Hematopoietic multipotent progenitor cell treated with erythropoietin and hydrocortisone succinate and interleukin-3 and kit ligand, for 4 days (in vitro differentiated cells): ENCODE measurements around the gene CDC42EP4.

Experiments used
- DNase-seq: peaks from one replicate; pipeline ENCODE4 v3.0.0-alpha.2; 2015

The CDC42EP4 gene

DNA sequence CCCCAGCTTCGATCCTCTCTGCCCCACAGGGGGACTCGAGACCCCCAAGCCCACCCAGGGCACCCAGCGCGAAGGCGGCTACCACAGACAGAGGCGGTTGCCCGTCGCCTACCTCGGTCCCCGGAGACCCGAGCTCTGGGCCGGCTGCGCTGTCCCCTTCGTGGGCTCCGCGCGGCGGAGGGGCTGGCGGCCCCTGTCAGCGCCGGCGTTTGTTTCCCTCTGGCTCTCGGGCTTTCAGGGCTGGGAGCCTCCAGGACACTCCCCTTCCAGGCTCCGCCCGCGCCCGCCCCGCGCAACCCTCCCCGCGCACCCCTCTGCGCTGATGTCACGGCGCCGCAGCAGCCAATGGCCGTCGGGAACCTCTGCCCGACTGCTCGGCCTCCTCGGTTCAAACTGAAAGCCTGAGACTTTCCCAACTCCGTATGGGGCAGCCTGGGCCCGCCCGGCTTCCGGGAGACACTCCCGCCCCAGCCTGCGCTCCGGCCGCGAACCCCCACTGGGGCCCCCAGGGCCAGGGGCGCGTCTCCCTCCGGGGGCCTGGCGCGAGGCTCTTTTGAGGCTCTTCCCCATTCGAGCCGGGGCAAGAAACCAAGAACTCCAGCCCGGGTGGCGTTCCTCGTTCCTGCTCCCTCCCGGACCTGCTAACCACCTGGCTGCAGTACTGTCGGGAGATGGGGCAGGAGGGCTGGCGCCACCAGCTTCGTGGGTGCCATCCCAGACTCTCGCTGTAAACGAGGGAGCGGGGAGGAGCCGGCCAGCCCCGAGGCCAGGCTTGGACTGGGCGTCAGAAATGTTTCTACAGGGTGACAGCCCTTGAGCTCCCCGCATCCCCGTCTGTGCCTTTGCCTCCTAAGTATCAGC is at the start of gene CDC42EP4:
CDC42EP4 (minus strand) TSS at position 221 of the 861 bp plus-strand sequence. CDS start 25,501 bp downstream, outside the sequence.
- peak; percentile 96 for DNase-seq

- DNase-seq = no peak
These were observed 49.4 kb upstream of the CDC42EP4 start for GRCh38 chr17:73360961-73361761.

DNA sequence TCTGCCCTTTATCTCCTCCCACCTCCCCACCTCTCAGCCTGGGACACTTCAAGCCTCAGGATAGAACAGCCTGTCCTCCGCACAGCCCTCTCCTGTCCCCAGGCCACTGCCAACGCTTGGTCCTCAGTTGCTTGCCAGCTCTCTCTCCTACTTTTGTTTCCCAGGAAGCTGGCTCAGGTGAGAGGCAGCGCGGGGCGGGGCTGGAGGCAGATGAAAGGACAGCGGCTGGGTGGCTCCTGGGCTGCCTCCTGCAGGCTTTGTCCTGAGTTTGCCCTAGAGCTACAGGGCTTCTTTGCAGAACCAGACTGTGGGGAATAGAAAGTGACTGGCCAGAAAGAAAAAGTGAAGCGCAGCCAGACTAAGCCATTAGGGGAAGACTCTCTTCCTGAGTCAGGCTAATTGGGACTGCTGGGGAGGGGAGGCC is 48.2 kb upstream of the CDC42EP4 start:
- no peak for DNase-seq

GRCh38 chr17:73359352-73359751 is 47.6 kb upstream of the CDC42EP4 start:
- no peak for DNase-seq

DNA sequence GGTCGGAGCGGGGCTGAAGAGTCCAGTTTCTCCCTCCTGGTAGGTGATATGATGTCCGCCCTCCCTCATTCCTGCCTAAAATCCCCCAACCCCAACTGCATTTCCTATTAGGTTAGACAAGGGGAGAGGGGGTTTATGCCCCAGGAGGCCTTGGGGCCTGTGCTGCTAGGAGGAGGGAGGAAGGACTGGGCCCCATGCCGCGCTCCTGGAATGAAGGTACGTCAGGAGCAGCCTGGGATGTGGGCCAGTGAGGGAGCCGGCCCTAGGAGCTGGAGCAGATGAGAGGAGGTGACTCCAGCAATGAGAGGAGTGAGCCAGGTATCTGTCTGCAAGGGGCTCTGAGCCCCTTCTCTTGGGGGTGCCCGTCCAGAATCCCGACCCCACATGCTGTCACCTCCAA is 46.9 kb upstream of the CDC42EP4 start:
- no peak for DNase-seq

DNA sequence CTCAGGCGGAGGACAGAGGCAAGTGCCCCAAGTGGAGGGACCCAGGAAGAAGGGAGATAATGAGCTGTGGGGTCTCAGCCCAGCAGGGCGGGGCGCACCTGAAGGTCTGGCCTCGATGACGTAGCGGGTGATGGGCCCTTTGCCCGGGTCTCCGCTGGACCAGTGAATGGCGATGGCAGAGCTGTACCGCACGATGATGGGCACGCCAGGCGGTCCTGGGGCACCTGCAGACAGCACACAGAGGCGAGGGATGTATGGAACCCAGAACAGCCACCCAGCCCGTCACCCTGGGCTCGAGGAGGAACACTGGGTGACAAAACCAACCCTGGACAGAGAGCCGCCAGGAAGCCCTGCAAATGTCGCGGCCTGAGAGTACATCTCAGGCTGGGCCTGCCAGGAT is 46.2 kb upstream of the CDC42EP4 start:
- DNase-seq = no peak

DNA sequence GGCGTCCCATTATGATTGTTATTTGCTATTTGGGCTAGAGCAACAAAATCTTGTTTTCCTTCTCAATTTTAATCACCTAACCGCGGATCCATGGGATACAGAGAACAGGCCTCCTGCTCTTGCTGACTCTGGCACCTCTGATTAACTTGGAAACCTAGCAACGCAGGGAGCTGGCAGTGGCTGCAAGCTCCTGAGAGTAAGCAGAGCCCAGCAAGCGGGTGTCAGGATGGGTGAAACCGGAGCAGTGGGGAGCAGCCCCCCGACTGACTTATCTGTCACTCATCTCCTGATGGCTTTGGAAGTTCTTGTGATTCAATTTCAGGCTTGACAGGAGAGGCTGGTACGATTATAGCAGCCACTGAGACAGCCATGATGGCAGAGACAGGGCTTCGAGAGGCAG is 45.5 kb upstream of the CDC42EP4 start:
- DNase-seq = no peak

GRCh38 chr17:73356561-73357170 is 44.9 kb upstream of the CDC42EP4 start:
- no peak for DNase-seq

- no peak for DNase-seq
These were observed 42.9 kb upstream of the CDC42EP4 start for GRCh38 chr17:73354423-73355284.

- no peak for DNase-seq
These were observed 40.5 kb upstream of the CDC42EP4 start for GRCh38 chr17:73352261-73352660.

DNA sequence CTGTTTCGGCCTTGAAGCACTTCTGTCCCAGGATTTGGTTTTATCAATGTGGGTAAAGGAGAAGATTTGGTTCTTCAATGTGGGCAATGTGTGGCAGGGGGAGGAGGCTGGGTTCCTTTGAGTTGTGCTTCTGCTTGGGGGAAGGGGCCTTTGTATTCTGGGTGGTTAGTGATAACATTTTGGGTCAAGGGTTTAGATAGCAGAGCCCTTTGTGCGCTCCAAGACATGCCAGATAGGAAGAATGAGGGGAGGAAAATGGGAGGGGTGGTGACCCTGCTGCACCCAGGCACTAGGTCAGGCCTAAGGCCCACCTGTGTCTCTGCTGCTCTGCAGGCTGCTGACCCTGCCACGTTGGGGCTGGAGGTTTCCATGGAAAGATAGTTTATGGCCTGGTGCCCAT is 40.0 kb upstream of the CDC42EP4 start:
- no peak for DNase-seq

DNA sequence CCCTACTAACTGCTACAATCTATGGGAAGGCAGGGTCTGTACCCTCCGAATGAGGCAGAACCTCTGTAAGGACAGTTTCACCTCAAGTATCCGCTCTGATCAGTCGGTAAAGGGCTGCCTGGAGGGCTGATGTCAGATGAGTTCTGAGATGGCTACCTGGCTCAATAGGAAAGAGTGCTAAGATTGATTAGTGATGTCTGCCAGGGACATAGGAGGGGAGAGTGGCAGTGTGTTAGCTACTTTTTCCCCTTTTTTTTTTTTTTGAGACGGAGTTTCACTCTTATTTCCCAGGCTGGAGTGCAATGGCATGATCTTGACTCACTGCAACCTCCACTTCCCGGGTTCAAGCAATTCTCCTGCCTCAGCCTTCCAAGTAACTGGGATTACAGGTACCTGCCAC is 39.1 kb upstream of the CDC42EP4 start:
- DNase-seq = no peak

- DNase-seq = no peak
These were observed 37.8 kb upstream of the CDC42EP4 start for GRCh38 chr17:73349647-73350046.

- DNase-seq = no peak
These were observed 37.3 kb upstream of the CDC42EP4 start for GRCh38 chr17:73349138-73349537.

DNA sequence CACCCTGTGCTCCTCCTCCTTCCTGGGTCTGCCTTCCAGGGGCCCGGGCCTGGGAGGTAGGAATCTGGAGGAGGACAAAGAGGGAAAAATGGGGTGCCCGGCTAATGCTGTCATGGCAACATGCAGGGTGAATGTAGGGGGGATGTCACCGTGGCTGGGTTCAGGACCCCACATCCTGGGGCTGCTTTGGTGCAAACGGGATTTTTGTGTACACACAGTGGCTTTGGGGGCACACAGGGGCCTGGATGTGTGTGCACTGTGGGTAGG is 37.0 kb upstream of the CDC42EP4 start:
- DNase-seq = no peak

GRCh38 chr17:73348018-73348828 is 36.4 kb upstream of the CDC42EP4 start:
- no peak for DNase-seq

- no peak for DNase-seq
These were observed 35.5 kb upstream of the CDC42EP4 start for GRCh38 chr17:73347351-73347750.

DNA sequence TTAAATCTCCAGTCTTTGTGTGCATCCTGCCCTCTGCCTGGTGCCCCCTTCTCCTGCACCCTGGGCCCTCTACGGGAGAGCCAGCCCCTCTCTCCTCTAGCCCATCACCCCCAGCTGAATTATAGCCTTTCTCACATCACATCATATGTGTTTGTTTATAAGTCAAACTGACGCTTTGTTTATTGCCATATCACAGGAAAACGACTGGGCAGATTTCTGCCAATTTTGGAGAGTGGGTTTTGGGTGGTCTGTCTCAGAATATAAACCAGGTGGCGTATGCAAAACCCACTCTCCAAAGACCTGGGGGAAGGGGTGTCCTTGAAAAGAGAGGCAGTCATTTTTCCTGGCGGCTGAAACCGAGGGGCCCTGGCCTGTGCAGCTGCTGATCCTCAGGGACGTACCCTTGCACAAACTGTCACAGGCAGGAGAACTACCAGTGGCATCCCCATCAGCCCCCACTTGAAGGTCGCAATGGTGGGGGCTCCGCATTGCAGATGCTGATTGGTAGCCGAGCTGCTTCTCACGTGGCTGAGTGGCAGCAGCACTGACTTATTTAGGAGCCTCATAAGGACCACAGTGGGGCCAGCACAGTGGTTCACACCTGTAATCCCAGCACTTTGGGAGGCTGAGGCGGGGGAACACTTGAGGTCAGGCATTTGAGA is 34.8 kb upstream of the CDC42EP4 start:
- no peak for DNase-seq

- DNase-seq = no peak
These were observed 32.1 kb upstream of the CDC42EP4 start for GRCh38 chr17:73343739-73344454.

- DNase-seq = no peak
These were observed 31.4 kb upstream of the CDC42EP4 start for GRCh38 chr17:73343168-73343634.
